Esophagus squamous epithelium (tissue), 4 donors: ENCODE data around the gene RHBDL3.

Experiments used
- POLR2A ChIP-seq, 4 donors: fragments of 450-650 bp; IDR thresholded peaks; one replicate each; pipeline ENCODE4 v1.6.1; 2017; ENCODE audit warnings: antibody characterized with exemption in 4 of 4, mild to moderate bottlenecking in 4 of 4, moderate library complexity in 3 of 4
- TF ChIP-seq, protein P1 (sequence below), 6 experiments: fragments of 450-650 bp in 4 of 6; fragments of 200-600 bp in 2 of 6; sonication (generic) in 2 of 6; IDR thresholded peaks; one replicate each; pipeline ENCODE4 v1.5.1; 2016 to 2019; ENCODE audit warnings: antibody characterized with exemption in 6 of 6, mild to moderate bottlenecking in 4 of 6, moderate library complexity in 4 of 6

- TF ChIP-seq, protein P1, sequence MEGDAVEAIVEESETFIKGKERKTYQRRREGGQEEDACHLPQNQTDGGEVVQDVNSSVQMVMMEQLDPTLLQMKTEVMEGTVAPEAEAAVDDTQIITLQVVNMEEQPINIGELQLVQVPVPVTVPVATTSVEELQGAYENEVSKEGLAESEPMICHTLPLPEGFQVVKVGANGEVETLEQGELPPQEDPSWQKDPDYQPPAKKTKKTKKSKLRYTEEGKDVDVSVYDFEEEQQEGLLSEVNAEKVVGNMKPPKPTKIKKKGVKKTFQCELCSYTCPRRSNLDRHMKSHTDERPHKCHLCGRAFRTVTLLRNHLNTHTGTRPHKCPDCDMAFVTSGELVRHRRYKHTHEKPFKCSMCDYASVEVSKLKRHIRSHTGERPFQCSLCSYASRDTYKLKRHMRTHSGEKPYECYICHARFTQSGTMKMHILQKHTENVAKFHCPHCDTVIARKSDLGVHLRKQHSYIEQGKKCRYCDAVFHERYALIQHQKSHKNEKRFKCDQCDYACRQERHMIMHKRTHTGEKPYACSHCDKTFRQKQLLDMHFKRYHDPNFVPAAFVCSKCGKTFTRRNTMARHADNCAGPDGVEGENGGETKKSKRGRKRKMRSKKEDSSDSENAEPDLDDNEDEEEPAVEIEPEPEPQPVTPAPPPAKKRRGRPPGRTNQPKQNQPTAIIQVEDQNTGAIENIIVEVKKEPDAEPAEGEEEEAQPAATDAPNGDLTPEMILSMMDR (IDR thresholded peaks at IDR 0.05), result no peak
- no peak for TF ChIP-seq POLR2A (IDR thresholded peaks at IDR 0.05)
These were observed 77.1 kb downstream of the RHBDL3 start for GRCh38 chr17:32342603-32343325.
